NCI-H2196 (cell line): Measurements from ENCODE around the gene ZMYND12.

Experiments used
- DNase-seq: peaks from one replicate; lab custom pipeline; 2025; ENCODE audit not compliant: unreplicated experiment; lab: John Stamatoyannopoulos, UW

The ZMYND12 gene

DNA sequence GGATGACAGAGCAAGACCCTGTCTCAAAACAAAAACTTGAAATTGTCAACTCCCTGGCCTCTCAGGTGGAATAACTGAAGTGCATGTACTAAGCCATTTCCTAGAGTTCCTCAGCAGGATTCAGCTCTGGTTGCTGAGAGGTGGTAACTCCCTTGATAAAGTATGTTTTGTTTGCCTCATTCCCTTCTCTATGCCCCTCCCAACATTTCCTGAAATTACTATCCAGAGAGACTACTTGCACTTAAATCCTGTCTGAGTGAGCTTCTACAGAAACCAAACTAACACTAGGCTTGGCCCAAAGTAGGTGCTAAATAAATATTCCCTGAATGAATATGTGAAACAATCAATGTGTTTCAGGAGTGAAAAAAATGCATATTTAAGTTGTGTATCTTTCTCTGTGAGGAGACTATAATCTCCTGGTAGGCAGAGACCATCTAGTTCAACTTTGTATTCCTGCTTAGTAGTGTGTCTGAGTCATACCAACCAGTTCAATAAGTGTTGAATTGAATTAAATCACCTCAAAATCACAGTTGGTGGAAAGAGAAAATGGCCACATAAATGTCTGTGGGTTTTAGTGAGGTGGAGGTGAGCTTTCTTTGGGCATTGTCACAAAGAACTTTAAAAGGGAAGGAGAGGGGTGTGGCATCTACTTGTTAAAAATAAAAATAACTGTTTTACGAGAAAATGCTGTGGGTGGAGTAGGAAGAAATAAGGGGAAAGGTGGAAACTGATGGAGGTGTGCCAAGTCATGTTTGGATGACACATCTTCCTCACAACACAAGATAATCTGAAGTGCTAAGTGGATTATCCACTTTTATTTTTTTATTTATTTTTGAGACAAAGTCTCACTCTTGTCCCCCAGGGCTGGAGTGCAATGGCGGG lies 62.6 kb downstream of the ZMYND12 start:
- no peak for DNase-seq

DNA sequence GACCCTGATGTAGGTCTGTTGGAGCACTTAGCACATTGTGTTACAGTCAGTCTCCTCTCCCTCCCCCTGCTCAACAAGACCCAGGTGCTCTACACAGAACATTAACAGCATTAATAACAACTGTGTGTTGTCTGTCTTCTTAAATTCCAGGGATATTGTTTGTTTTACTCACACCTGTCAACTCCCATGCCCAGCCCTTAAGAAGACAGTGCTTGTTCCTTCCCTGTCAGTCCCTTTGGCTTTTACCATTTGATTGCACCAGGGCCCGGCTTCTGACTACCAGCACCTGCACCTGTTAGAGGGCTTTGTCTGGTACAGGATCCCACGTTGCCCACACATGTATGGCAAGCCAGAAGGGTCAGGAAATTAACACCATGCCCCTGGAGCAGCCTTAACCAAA lies 63.6 kb downstream of the ZMYND12 start:
- peak; percentile 35 for DNase-seq

DNA sequence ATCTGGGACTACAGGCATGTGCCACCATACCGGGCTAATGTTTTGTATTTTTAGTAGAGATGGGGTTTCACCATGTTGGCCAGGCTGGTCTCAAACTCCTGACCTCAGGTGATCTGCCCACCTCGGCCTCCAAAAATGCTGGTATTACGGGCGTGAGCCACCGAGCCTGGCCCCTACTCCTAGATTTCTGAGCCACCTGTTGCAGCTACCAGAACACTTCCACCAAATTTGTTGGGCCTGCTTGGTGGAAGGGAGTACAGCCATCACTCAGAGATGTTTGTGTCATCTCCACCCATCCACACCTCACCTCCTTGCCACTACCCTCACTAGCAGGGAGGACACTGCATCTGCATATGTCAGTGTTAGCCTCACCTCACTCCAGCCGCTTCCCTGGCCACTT lies 69.8 kb downstream of the ZMYND12 start:
- DNase-seq = no peak

DNA sequence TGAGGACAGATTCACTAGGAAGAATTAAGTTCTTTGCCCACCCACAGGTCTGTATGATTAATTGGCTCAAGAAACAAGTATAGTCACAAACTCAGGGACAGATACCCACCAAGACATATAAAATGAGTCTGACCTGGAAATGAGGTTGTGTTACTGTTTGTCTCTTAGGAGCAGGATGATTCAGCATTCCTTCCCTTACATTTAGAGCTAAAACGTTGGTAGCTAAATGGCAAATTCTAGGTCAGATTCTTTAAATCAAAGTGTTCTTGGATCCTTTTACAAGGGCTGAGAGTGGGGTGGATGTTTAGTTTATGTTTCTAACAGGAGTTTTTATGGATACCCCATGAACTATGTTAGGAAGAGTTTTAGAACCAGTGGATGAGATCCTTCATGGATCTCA lies 70.5 kb downstream of the ZMYND12 start:
- no peak for DNase-seq

DNA sequence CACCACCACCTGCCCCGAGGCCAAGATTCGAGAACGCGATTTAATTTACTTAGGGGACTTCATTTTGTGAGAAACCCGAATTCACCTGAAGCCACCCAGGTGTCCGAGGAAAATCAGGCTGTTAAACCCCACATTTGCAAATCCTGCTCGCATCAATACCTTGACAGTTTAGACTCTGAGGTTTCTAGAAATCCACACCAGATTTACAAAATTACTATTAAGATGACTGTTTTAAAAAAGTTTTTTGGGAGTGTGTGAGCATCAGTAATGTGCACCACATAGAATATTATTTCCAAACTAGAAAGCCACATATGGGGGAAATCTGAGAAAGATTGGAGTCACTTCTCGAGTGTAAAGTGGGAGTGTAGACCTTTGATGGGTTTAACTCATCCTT lies 74.5 kb downstream of the ZMYND12 start:
- no peak for DNase-seq

DNA sequence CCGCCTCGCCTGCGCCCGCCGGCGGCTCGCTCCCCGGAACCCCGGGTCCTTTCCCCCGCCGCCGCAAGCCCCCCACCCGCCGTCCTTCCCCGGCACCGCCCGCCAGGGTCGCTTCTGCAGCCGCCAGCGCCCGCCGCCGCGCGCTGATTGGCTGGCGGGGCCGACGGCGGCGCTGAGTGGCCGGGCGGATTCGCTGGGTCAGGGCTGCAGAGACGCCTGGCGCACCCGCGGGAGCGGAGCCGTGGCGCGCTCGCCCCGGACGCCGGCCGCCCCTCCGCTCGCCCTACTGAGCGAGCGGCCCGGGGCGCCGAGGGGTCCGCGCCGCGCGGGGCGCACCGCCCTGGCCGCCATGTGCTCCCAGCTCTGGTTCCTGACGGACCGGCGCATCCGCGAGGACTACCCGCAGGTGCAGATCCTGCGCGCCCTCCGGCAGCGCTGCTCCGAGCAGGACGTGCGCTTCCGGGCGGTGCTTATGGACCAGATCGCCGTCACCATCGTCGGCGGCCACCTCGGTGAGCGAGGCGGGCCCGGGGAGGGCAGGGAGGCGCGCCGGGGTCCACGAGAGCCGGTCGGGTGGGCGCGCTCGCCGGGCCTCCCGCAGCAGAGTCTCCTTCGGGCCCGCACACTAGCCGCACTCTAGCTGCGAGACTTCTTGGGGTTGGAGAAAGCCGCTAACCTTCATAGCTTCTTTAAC lies 75.1 kb downstream of the ZMYND12 start, which contains the start of gene RIMKLA:
RIMKLA (plus strand) TSS at position 207 of the 694 bp plus-strand sequence; CDS start at position 350, 143 bp downstream.
- peak; percentile 78 for DNase-seq
